Right lung (tissue), 5 donors: Measurements from ENCODE around the gene NUDT3. TPM values are rescaled to one million over a fixed set of nuclear protein-coding genes. Genes with fewer than 3 reads are reported as not detected.
"Not testable (repeated sequence)": the region's sequence is repeated elsewhere in the genome, so short reads cannot be mapped to it uniquely, and the experiment has no call there.

Experiments used
- DNase-seq, 2 donors: peaks; one replicate each; pipeline ENCODE4 v3.0.0-alpha.2; 2013
- polyA plus RNA-seq, 5 donors: library from polyadenylated mRNA; unstranded; fragments of 120-200 nt; gene quantifications; one replicate each; pipeline versions ENCODE4 v1.2.1 to v1.2.3, GENCODE V29; 2013; ENCODE audit warnings: inconsistent platforms in 1 of 5, low replicate concordance in 1 of 5; ENCODE audit not compliant: insufficient read length in 5 of 5, insufficient read depth in 1 of 5

NUDT3 gene
- polyA plus RNA-seq, 5 donors: 10.6 to 16.3 (median 15.0) TPM

GRCh38 chr6:34396518-34396917 is 4.0 kb upstream of the NUDT3 start:
- DNase-seq: no peak

DNA sequence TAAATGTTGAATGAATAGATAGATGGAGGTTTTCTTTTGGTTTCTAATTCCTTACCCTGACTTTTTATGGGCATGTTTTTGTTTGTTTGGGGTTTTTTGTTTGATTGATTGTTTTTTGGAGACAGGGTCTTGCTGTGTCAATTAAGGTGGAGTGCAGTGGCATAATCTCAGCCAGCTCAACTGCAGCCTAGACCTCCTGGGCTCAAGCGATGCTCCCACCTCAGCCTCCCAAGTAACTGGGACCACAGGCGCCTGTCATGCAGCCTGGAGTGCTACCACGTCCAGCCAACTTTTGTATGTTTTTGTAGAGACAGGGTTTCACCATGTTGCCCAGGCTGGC is 1.5 kb upstream of the NUDT3 start:
- DNase-seq: no peak

GRCh38 chr6:34393191-34393965 is 909 bp upstream of the NUDT3 start:
- DNase-seq: no peak

- peak; percentile 32 to 50 for DNase-seq
Observed at GRCh38 chr6:34391786-34392496, 528 bp downstream of the NUDT3 start.

GRCh38 chr6:34391473-34391785 is 1.0 kb downstream of the NUDT3 start:
- DNase-seq: no peak

- peak; percentile 36 to 45 for DNase-seq
Observed at GRCh38 chr6:34390531-34391472, 1.7 kb downstream of the NUDT3 start.

GRCh38 chr6:34389034-34389433 is 3.4 kb downstream of the NUDT3 start:
- no peak for DNase-seq

DNA sequence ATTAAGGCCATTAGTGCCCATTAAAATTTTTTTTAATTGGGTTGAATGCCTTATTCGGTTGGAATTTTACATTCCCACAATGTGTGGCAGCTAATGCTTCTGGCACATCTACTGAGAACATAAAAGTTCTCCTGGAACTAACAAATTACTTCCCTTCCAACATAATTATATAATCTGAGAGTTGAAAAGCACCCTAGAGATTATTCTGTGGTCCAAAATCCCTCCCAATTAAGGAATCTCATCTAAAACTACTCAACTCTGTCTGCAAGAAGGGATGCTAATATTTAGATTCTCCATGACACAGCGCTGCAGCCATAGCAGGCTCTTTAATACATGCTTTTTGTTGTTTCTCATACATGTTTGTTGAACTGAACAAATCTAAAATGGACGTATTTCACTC is 4.0 kb downstream of the NUDT3 start:
- DNase-seq: no peak

DNA sequence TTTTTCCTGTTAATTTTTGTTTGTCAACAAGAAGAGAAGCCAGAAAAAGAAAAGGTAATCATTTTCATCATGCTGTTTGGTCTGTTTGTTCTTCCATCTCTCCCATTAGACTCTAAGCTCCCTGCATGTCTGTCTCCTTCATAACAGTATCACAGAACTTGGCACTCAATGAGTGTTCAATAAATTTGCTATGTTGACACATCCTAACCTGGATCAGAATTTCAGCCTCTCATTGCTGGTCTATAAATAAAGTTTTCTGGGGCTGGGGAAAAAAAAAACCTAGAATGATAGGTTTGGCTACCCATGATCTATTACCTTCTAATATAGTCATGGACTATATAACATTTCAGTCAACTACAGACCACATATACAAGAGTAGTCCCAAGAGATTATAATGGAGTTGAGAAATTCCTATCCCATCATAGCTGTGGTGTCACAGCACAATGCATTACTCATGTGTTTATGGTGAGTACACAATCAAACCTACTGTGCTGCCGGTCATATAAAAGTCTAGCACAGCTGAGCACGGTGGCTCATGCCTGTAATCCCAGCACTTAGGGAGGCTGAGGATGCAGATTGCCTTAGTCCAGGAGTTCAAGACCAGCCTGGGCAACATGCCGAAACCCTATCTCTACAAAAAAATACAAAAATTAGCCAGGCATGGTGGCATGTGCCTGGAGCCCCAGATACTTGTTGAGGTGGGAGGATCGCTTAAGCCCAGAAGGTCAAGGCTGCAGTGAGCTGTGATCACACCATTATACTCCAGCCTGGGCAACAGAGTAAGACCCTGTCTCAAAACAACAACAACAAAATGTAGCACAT is 5.9 kb downstream of the NUDT3 start:
- DNase-seq: no peak

DNA sequence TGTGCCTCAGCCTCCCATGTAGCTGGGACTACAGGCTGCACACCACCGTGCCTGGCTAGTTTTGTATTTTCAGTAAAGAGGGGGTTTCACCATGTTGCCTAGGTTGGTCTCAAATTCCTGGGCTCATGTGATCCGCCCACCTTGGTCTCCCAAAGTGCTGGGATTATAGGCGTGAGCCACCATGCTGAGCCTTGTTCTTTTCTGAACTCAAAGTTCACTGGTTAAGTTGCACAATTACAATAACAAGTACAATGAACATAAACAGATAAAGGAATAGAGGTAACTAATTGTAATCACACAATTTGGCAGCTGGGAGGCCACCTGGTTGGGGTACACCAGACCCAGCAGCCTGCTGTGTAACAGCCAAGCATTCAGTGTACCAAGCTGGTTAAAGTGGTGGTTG is 6.7 kb downstream of the NUDT3 start:
- no peak for DNase-seq

- DNase-seq: no peak
Observed at GRCh38 chr6:34384321-34385153, 7.9 kb downstream of the NUDT3 start.

DNA sequence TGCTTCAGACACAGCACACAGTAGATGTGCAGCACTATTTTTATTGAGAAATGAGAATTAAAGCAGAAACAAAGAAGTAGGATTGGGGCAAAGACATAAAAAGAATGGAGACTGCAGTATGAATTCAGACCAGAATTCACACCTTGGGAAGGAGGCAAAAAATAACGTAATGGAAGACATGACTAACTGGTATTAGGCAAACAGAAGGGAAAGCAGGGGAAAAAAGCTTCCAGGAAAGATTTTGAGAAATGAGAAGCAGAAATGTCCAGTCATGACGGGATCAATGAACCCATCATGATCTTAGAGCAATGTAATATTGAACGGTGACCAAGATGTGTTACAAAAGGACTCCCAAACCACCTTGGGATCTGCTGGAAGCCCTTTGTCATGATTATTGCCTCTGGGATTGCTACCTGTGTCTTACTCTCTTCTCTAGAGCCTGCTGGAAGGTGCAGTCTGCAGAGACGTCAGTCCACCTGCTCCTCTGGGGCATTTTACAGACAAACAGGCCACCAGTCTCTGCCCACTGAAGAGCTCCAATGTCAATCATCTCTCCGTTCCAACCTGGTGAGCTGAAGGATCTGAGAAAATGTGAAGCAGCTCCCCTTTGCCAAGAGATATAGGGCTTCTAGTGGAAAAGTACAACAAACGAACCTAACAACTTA is 8.7 kb downstream of the NUDT3 start:
- no peak for DNase-seq

DNA sequence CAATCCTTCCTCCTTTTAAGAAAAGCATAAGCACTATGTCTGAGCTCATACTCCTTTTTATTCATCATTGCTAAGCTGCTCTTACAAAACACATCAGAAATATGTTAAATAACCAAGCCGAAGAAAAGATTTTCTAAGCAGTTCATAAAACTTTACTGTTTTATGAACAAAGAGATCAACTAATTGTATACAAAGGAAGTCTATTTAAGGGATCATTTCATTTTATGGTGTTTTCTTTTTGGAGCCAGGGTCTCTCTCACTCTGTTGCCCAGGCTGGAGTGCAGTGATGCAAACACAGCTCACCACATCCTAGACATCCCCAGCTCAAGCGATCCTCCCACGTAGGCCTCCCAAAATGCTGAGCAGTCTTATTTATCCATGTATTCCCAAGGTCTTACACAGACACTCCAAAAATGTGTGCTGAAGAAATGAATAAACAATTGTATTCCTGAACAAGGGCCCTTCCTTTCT is 9.3 kb downstream of the NUDT3 start:
- DNase-seq: no peak

DNA sequence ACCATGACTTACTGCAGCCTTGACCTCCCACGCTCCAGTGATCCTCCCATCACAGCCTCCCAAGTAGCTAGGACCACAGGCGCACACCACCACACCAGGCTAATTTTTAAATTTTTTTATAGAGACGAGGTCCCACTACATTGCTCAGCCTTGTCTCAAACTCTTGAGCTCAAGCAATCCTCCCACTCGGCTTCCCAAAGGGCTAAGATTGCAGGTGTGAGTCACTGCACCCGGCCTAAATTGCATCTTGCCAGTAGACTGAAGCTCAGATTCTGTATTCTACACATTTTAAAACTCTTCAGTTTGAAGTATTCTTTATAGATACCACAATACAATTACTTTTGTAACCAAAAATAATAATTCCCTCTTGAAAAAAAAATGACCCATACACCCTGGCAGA is 11.4 kb downstream of the NUDT3 start:
- no peak for DNase-seq

GRCh38 chr6:34378470-34378869 is 14.0 kb downstream of the NUDT3 start:
- no peak for DNase-seq

- DNase-seq: no peak
Observed at GRCh38 chr6:34377984-34378383, 14.5 kb downstream of the NUDT3 start.

DNA sequence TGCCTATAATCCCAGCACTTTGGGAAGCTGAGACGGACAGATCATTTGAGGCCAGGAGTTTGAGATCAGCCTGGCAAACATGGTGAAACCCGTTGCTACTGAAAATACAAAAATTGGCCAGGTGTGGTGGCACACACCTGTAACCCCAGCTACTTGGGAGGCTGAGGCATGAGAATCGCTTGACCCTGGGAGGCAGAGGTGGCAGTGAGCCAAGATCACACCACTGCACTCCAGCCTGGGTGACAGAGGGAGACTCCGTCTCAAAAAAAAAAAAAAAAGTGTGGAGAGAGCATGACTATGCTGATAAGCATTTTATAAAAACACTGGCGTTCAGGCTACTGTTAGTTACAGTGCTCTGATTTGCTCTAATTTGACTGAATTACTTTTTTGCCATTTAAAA is 14.9 kb downstream of the NUDT3 start:
- DNase-seq: not testable (repeated sequence)

GRCh38 chr6:34375833-34376232 is 16.6 kb downstream of the NUDT3 start:
- DNase-seq: no peak

GRCh38 chr6:34374508-34374907 is 18.0 kb downstream of the NUDT3 start:
- no peak for DNase-seq

GRCh38 chr6:34374069-34374468 is 18.4 kb downstream of the NUDT3 start:
- DNase-seq: no peak
